IMR-90 (cell line): Measurements from ENCODE around the gene GPR39. TPM values are rescaled to one million over a fixed set of nuclear protein-coding genes. Genes with fewer than 3 reads are reported as not detected.

Experiments
- ATAC-seq: fragments of 200-7000 bp; cut with Tn5 transposase; 2 replicates; pipeline ENCODE4 v1.9.1; 2020; ENCODE audit warnings: low read depth, mild to moderate bottlenecking, moderate library complexity
- BruUV-seq: library from RNA; stranded (reverse); fragments of 400-500 nt; replicated peaks from 2 replicates; lab custom pipeline; 2021; lab: Mats Ljungman, UMichigan
- CTCF ChIA-PET: fragments of 300-600 bp; formaldehyde crosslinking; extraction: SDS; loops from one replicate; lab custom pipeline; 2021; ENCODE audit warnings: antibody characterized with exemption; lab: Yijun Ruan, JAX
- POLR2A ChIA-PET: fragments of 300-600 bp; sonication (Branson Sonifier 250); formaldehyde crosslinking; loops from one replicate; lab custom pipeline; 2022; ENCODE audit warnings: antibody characterized with exemption; ENCODE audit not compliant: unreplicated experiment; lab: Charles Lee
- DNase-seq: peaks from one replicate; pipeline ENCODE4 v3.0.0; 2013
- H2AFZ ChIP-seq: replicated peaks from 2 replicates; pipeline ENCODE3; 2013; ENCODE audit warnings: low read length, mild to moderate bottlenecking; ENCODE audit not compliant: poor library complexity
- H2AK5ac ChIP-seq: 2 replicates; pipeline ENCODE4 v1.6.1; 2013; ENCODE audit warnings: low read depth, low read length, inconsistent platforms
- H2AK9ac ChIP-seq: replicated peaks from 2 replicates; pipeline ENCODE3; 2013; ENCODE audit warnings: mild to moderate bottlenecking, low read depth, low read length, moderate library complexity; ENCODE audit not compliant: poor library complexity
- H2BK120ac ChIP-seq: 2 replicates; pipeline ENCODE4 v1.6.1; 2013; ENCODE audit warnings: low read depth, low read length, inconsistent platforms
- H2BK15ac ChIP-seq: 3 replicates; pipeline ENCODE4 v1.6.1; 2013; ENCODE audit warnings: low read depth, low read length, inconsistent platforms
- H2BK20ac ChIP-seq: 2 replicates; pipeline ENCODE4 v1.6.1; 2013; ENCODE audit warnings: low read depth, mild to moderate bottlenecking, inconsistent platforms, low read length, moderate library complexity
- H2BK5ac ChIP-seq: 2 replicates; pipeline ENCODE4 v1.6.1; 2013; ENCODE audit warnings: mild to moderate bottlenecking, low read depth, low read length, inconsistent platforms; ENCODE audit not compliant: poor library complexity, severe bottlenecking
- H3K14ac ChIP-seq: replicated peaks from 2 replicates; pipeline ENCODE4 v1.6.1; 2013; ENCODE audit warnings: low read depth, low read length, inconsistent platforms
- H3K18ac ChIP-seq: 2 replicates; pipeline ENCODE4 v1.6.1; 2013; ENCODE audit warnings: low read depth, low read length, control low read depth
- H3K23ac ChIP-seq: 2 replicates; pipeline ENCODE4 v1.6.1; 2013; ENCODE audit warnings: low read depth, low read length, inconsistent platforms
- H3K27ac ChIP-seq: 2 replicates; pipeline ENCODE4 v1.5.1; 2013; ENCODE audit warnings: mild to moderate bottlenecking, control low read depth, low read length; ENCODE audit not compliant: insufficient read depth
- H3K27me3 ChIP-seq: 2 replicates; pipeline ENCODE4 v1.6.1; 2013; ENCODE audit warnings: low read length; ENCODE audit not compliant: control insufficient read depth, insufficient read depth
- H3K36me3 ChIP-seq: 2 replicates; pipeline ENCODE4 v1.6.1; 2013; ENCODE audit warnings: low read length, mixed read lengths; ENCODE audit not compliant: control insufficient read depth, insufficient read depth
- H3K4ac ChIP-seq: 2 replicates; pipeline ENCODE4 v1.6.1; 2013; ENCODE audit warnings: low read depth, low read length, inconsistent platforms
- H3K4me1 ChIP-seq: 2 replicates; pipeline ENCODE4 v1.6.1; 2013; ENCODE audit warnings: low read length, mixed read lengths; ENCODE audit not compliant: control insufficient read depth, insufficient read depth
- H3K4me2 ChIP-seq: 2 replicates; pipeline ENCODE4 v1.6.1; 2013; ENCODE audit warnings: low read depth, mild to moderate bottlenecking, control low read depth, low read length, moderate library complexity
- H3K4me3 ChIP-seq: 2 replicates; pipeline ENCODE4 v1.5.1; 2013; ENCODE audit warnings: low read depth, mild to moderate bottlenecking, control low read depth, low read length, moderate library complexity; ENCODE audit not compliant: insufficient read depth
- H3K56ac ChIP-seq: 2 replicates; pipeline ENCODE4 v1.6.1; 2013; ENCODE audit warnings: low read length, inconsistent platforms; ENCODE audit not compliant: insufficient read depth; ENCODE audit errors: extremely low read depth
- H3K79me1 ChIP-seq, 2 experiments: 2 replicates each; pipeline ENCODE4 v1.6.1; 2013; ENCODE audit warnings: low read length in 2 of 2, inconsistent platforms in 1 of 2, low read depth in 1 of 2
- H3K9ac ChIP-seq: 2 replicates; pipeline ENCODE4 v1.6.1; 2013; ENCODE audit warnings: low read depth, low read length, control low read depth
- H3K9me1 ChIP-seq: 2 replicates; pipeline ENCODE4 v1.6.1; 2013; ENCODE audit warnings: low read length, inconsistent platforms; ENCODE audit not compliant: insufficient read depth
- H3K9me3 ChIP-seq: 2 replicates; pipeline ENCODE4 v1.6.1; 2013; ENCODE audit warnings: low read length; ENCODE audit not compliant: control insufficient read depth, insufficient read depth
- H4K20me1 ChIP-seq: 2 replicates; pipeline ENCODE4 v1.6.1; 2013; ENCODE audit warnings: low read length, inconsistent platforms; ENCODE audit not compliant: insufficient read depth
- H4K5ac ChIP-seq: 2 replicates; pipeline ENCODE4 v1.6.1; 2013; ENCODE audit warnings: mild to moderate bottlenecking, low read depth, low read length, control low read depth
- H4K8ac ChIP-seq, 2 experiments: 2 replicates each; pipeline ENCODE4 v1.6.1; 2013; ENCODE audit warnings: low read depth in 2 of 2, low read length in 2 of 2, control low read depth in 1 of 2, inconsistent platforms in 1 of 2
- H4K91ac ChIP-seq: 2 replicates; pipeline ENCODE4 v1.6.1; 2013; ENCODE audit warnings: low read depth, low read length, inconsistent platforms; ENCODE audit not compliant: insufficient read depth
- CHD1 ChIP-seq: IDR thresholded peaks from 2 replicates; pipeline ENCODE4 v1.6.1; 2012; ENCODE audit warnings: low read depth, low read length, improper control_type of control experiment
- FOS ChIP-seq: fragments of 150-350 bp; IDR thresholded peaks from 2 replicates; pipeline ENCODE4 v1.6.1; 2016; ENCODE audit warnings: low read depth, low read length
- WGBS, 2 experiments: methylation state at CpG; one replicate each; pipeline versions ENCODE4 v1.1.5 to v1.1.7; 2013; ENCODE audit warnings: missing lambda C conversion rate in 2 of 2; ENCODE audit not compliant: insufficient read length in 1 of 2; ENCODE audit errors: extremely low coverage in 2 of 2; 5-methylcytosine and 5-hydroxymethylcytosine counted together
- dilution Hi-C: fragments of 300-500 bp; cut with HindIII; formaldehyde crosslinking; loops from one replicate; pipeline ENCODE4 v1.14.3; 2018; ENCODE audit warnings: low sequenced_read_pairs; ENCODE audit not compliant: unreplicated experiment
- in situ Hi-C: fragments of 300-500 bp; cut with MboI; formaldehyde crosslinking; loops from 3 replicates; pipeline ENCODE4 v1.14.3; 2019; ENCODE audit warnings: low sequenced_read_pairs, inconsistent platforms, mixed read lengths
- intact Hi-C: fragments of 100-400 bp; cut with micrococcal nuclease; formaldehyde crosslinking; loops from 2 replicates; pipeline ENCODE4 v1.10.0; 2022
- polyA plus RNA-seq, 3 experiments: library from polyadenylated mRNA; depleted of rRNA; stranded (reverse); fragments of >200 nt; gene quantifications; 2 replicates each; pipeline ENCODE4 v1.2.3, GENCODE V29; 2012; ENCODE audit warnings: low replicate concordance in 1 of 3
- total RNA-seq: library from RNA; depleted of rRNA; stranded (reverse); fragments of >200 nt; gene quantifications from 2 replicates; pipeline ENCODE4 v1.2.3, GENCODE V29; 2012
- TF ChIP-seq, protein P1 (sequence below): fragments of 150-350 bp; IDR thresholded peaks from 2 replicates; pipeline ENCODE4 v1.6.1; 2016; ENCODE audit warnings: low read depth, mild to moderate bottlenecking, low read length, moderate library complexity, borderline replicate concordance

Gene GPR39
- total and polyA plus RNA-seq, 2 of the 4 experiments (the other 2 are of a cell fraction) = 4.4 to 9.0 TPM

GRCh38 chr2:132478461-132479105 lies 62.0 kb downstream of the GPR39 start:
- dilution Hi-C loops (no loop called here), intact Hi-C loops (no loop called here)
- H4K8ac ChIP-seq = no peak overlapping the region

More at GRCh38 chr2:132478461-132479105, 62.0 kb downstream of the GPR39 start:
- H2BK15ac ChIP-seq = no peak overlapping the region
- TF ChIP-seq, protein P1, sequence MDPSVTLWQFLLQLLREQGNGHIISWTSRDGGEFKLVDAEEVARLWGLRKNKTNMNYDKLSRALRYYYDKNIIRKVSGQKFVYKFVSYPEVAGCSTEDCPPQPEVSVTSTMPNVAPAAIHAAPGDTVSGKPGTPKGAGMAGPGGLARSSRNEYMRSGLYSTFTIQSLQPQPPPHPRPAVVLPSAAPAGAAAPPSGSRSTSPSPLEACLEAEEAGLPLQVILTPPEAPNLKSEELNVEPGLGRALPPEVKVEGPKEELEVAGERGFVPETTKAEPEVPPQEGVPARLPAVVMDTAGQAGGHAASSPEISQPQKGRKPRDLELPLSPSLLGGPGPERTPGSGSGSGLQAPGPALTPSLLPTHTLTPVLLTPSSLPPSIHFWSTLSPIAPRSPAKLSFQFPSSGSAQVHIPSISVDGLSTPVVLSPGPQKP = no peak
- TF ChIP-seq FOS = no peak
- TF ChIP-seq CHD1 = no peak
- H2BK5ac ChIP-seq = no peak overlapping the region
- ChIA-PET POLR2A (interaction anchor here (0.7 kb wide), 1 partner anchor 43 kb away, joined by 3 read pairs; no protein-coding TSS in a partner anchor), CTCF (no interaction called here)
- no peak overlapping the region for H3K4me3 ChIP-seq
- no peak for ATAC-seq
- H3K4me1 ChIP-seq = no peaks in the 10 kb centered on the region
- no peak overlapping the region for H2BK20ac ChIP-seq
- no peaks in the 10 kb centered on the region for H4K20me1 ChIP-seq
- H3K14ac ChIP-seq = no peak overlapping the region
- no peak overlapping the region for H2AK9ac ChIP-seq
- H3K36me3 ChIP-seq = no peaks in the 10 kb centered on the region
- no peak overlapping the region for H3K18ac ChIP-seq
- H3K23ac ChIP-seq = no peak overlapping the region
- H3K4ac ChIP-seq = no peak overlapping the region
- H2BK120ac ChIP-seq = no peak overlapping the region
- no peak overlapping the region for H4K5ac ChIP-seq
- H3K27ac ChIP-seq = no peak overlapping the region
- BruUV-seq = no TSS peak
- H3K79me1 ChIP-seq = no peaks in the 10 kb centered on the region
- H2AK5ac ChIP-seq = no peak overlapping the region
- H4K91ac ChIP-seq = no peak overlapping the region
- no peaks in the 10 kb centered on the region for H3K9me1 ChIP-seq
- no peak overlapping the region for H2AFZ ChIP-seq
- WGBS, 2 experiments = no CpG with 5 or more reads among the region's 3 CpGs
- DNase-seq = no peak
- H3K9me3 ChIP-seq = peaks cover 1% of the 10 kb centered on the region; the same call in 1 of the 2 replicates
- no peak overlapping the region for H3K4me2 ChIP-seq
- H3K9ac ChIP-seq = no peak overlapping the region
- no peak overlapping the region for H3K56ac ChIP-seq
- H3K27me3 ChIP-seq = no peaks in the 10 kb centered on the region
- in situ Hi-C loops = no loop called here
